ENCODE data around the gene TTC21A. TPM values are rescaled to one million over a fixed set of nuclear protein-coding genes. Genes with fewer than 3 reads are reported as not detected.

TTC21A gene
- total RNA-seq, 1 donor from 2014 or later: 18.8 TPM

GRCh38 chr3:39102504-39103323 is 4.8 kb upstream of the TTC21A start:
- peaks cover 40% of the 10 kb centered on the region for H3K4me1 ChIP-seq
- peaks cover 31% of the 10 kb centered on the region for H3K36me3 ChIP-seq
- H3K27me3 ChIP-seq (ENCODE audit: low read depth): no peaks in the 10 kb centered on the region
- intact Hi-C loops (cut with DNase I): no loop called here
- H3K9me3 ChIP-seq: no peaks in the 10 kb centered on the region
- H3K4me3 ChIP-seq: no peak overlapping the region
- TF ChIP-seq CTCF (IDR thresholded peaks at IDR 0.05): no peak
- no peak for ATAC-seq
- no peak overlapping the region for H3K27ac ChIP-seq
- DNase-seq: no peak

GRCh38 chr3:39103324-39103693 is 4.2 kb upstream of the TTC21A start:
- DNase-seq: no peak
- peaks cover 46% of the 10 kb centered on the region for H3K4me1 ChIP-seq
- H3K36me3 ChIP-seq: peaks cover 25% of the 10 kb centered on the region
- no peaks in the 10 kb centered on the region for H3K27me3 ChIP-seq (ENCODE audit: low read depth)
- no peaks in the 10 kb centered on the region for H3K9me3 ChIP-seq
- H3K27ac ChIP-seq: no peak overlapping the region
- TF ChIP-seq CTCF (IDR thresholded peaks at IDR 0.05): no peak
- intact Hi-C loops (cut with DNase I): no loop called here
- no peak overlapping the region for H3K4me3 ChIP-seq
- no peak for ATAC-seq

- Histone ChIP-seq H3K4me3 (no peak overlapping the region), H3K27ac (no peak overlapping the region), H3K9me3 (no peaks in the 10 kb centered on the region), H3K36me3 (peaks cover 19% of the 10 kb centered on the region), H3K4me1 (peaks cover 52% of the 10 kb centered on the region), H3K27me3 (ENCODE audit: low read depth) (no peaks in the 10 kb centered on the region)
- DNase-seq (no peak), ATAC-seq (no peak)
- TF ChIP-seq CTCF (IDR thresholded peaks at IDR 0.05): no peak
- intact Hi-C loops (cut with DNase I): no loop called here
These were observed 3.5 kb upstream of the TTC21A start for GRCh38 chr3:39103791-39104552.

- intact Hi-C loops (cut with DNase I): no loop called here
- no peak overlapping the region for H3K4me3 ChIP-seq
- peaks cover 54% of the 10 kb centered on the region for H3K4me1 ChIP-seq
- H3K27me3 ChIP-seq (ENCODE audit: low read depth): no peaks in the 10 kb centered on the region
- H3K27ac ChIP-seq: no peak overlapping the region
- no peak for ATAC-seq
- peaks cover 7% of the 10 kb centered on the region for H3K36me3 ChIP-seq
- TF ChIP-seq CTCF (IDR thresholded peaks at IDR 0.05): no peak
- H3K9me3 ChIP-seq: no peaks in the 10 kb centered on the region
- no peak for DNase-seq
These were observed 2.4 kb upstream of the TTC21A start for GRCh38 chr3:39104961-39105686.

GRCh38 chr3:39105687-39106063 is 1.8 kb upstream of the TTC21A start:
- Histone ChIP-seq H3K27me3 (ENCODE audit: low read depth) (no peaks in the 10 kb centered on the region), H3K4me3 (peak overlapping the region; percentile 93), H3K27ac (no peak overlapping the region), H3K4me1 (peaks cover 54% of the 10 kb centered on the region), H3K9me3 (no peaks in the 10 kb centered on the region), H3K36me3 (peaks cover 2% of the 10 kb centered on the region)
- ATAC-seq: no peak
- DNase-seq: no peak
- intact Hi-C loops (cut with DNase I): no loop called here
- TF ChIP-seq CTCF (IDR thresholded peaks at IDR 0.05): no peak

Measured in lower lobe of right lung (tissue), 2 donors.